ENCODE data around the gene KRT28. TPM values are rescaled to one million over a fixed set of nuclear protein-coding genes. Genes with fewer than 3 reads are reported as not detected.
A peak's percentile ranks its signal among the peaks of the same experiment; 100 is the strongest.
"Not testable (repeated sequence)": the region's sequence is repeated elsewhere in the genome, so short reads cannot be mapped to it uniquely, and the experiment has no call there.

Gene KRT28
- total RNA-seq, 8 experiments from 2014 or later = 0.08 TPM; not detected in 7

GRCh38 chr17:40815381-40815780, 15.6 kb upstream of the KRT28 start:
- in situ Hi-C loops (cut with MboI; ENCODE audit: low pct_unique_long_range_greater_than_20kb in 2 of 9, low sequenced_read_pairs in 9 of 9, unreplicated experiment in 9 of 9) = loop anchor here in 4 of 9 experiments (10.0 to 25.0 kb wide), 2 partner anchors 847 to 849 kb away; no protein-coding TSS in a partner anchor
- 100% methylated on average over 1 of the region's 1 CpG; no CpG with 5 or more reads in 3 of the 10 experiments for WGBS, 10 experiments

DNA sequence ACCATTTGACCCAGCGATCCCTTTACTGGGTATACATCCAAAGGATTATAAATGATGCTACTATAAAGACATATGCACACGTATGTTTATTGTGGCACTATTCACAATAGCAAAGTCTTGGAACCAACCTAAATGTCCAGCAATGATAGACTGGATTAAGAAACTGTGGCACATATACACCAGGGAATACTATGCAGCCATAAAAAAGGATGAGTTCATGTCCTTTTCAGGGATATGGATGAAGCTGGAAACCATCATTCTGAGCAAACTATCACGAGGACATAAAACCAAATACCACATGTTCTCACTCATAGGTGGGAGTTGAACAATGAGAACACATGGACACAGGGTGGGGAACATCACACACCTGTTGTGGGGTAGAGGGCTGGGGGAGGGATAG, 14.9 kb upstream of the KRT28 start:
- not testable (repeated sequence) for H3K4me3 ChIP-seq; H3K27ac ChIP-seq; H3K4me1 ChIP-seq (replicated peaks in 1 of 2); ATAC-seq (replicated peaks in 6 of 8)
- in situ Hi-C loops (cut with MboI; ENCODE audit: low pct_unique_long_range_greater_than_20kb in 2 of 9, low sequenced_read_pairs in 9 of 9, unreplicated experiment in 9 of 9) = loop anchor here in 4 of 9 experiments (10.0 to 25.0 kb wide), 2 partner anchors 848 to 850 kb away; no protein-coding TSS in a partner anchor
- WGBS, 10 experiments = 37 to 100% (median 72%) methylated on average over 1 to 2 of the region's 3 CpGs; no CpG with 5 or more reads in 1 of the 10 experiments

More at GRCh38 chr17:40815381-40815780, 15.6 kb upstream of the KRT28 start:
- Histone ChIP-seq H3K27ac (no peak overlapping the region), H3K4me1 (replicated peaks in 1 of 2) (peaks cover 6 to 16% of the 10 kb centered on the region in 2 donors), H3K4me3 (no peak overlapping the region)
- no peak for ATAC-seq (replicated peaks in 6 of 8)

DNA sequence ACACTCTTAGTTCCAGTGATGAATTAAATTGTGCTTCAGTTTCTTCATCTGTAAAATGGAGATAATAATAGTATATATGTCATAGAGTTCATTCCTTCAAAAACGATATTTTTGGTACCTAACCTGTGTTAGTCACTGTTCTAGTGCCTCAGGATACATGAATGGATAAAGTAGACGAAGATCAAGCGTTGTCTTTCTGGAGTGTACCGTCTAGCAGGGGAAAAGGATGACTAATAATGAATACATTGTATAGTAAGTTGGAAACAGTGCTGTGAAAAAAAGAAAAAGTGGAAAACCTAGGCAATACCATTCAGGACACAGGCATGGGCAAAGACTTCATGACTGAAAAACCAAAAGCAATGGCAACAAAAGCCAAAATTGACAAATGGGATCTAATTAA, 14.0 kb upstream of the KRT28 start:
- 50 to 90% (median 68%) methylated on average over 1 to 4 of the region's 4 CpGs; no CpG with 5 or more reads in 1 of the 10 experiments for WGBS, 10 experiments
- ATAC-seq (replicated peaks in 6 of 8) = no peak

GRCh38 chr17:40812639-40813038, 12.9 kb upstream of the KRT28 start:
- no peak overlapping the region for H3K27ac ChIP-seq
- in situ Hi-C loops (cut with MboI; ENCODE audit: low pct_unique_long_range_greater_than_20kb in 2 of 9, low sequenced_read_pairs in 9 of 9, unreplicated experiment in 9 of 9) = loop anchor here in 4 of 9 experiments (10.0 to 25.0 kb wide), 2 partner anchors 850 to 852 kb away; no protein-coding TSS in a partner anchor
- no peak for ATAC-seq (replicated peaks in 6 of 8)
- 54 to 90% (median 81%) methylated on average over 1 to 3 of the region's 3 CpGs for WGBS, 10 experiments
- peaks cover 0 to under 1% of the 10 kb centered on the region in 2 donors for H3K4me1 ChIP-seq (replicated peaks in 1 of 2)
- no peak overlapping the region for H3K4me3 ChIP-seq

More for the DNA sequence above, 14.0 kb upstream of the KRT28 start:
- no peak overlapping the region for H3K27ac ChIP-seq
- in situ Hi-C loops (cut with MboI; ENCODE audit: low pct_unique_long_range_greater_than_20kb in 2 of 9, low sequenced_read_pairs in 9 of 9, unreplicated experiment in 9 of 9) = loop anchor here in 4 of 9 experiments (10.0 to 25.0 kb wide), 2 partner anchors 848 to 851 kb away; no protein-coding TSS in a partner anchor
- H3K4me3 ChIP-seq = no peak overlapping the region
- peaks cover 0 to 6% of the 10 kb centered on the region in 2 donors for H3K4me1 ChIP-seq (replicated peaks in 1 of 2)

- WGBS, 10 experiments = 0 to 97% (median 62%) methylated on average over 1 to 6 of the region's 6 CpGs
These were observed 10.7 kb upstream of the KRT28 start for GRCh38 chr17:40810494-40810893.

DNA sequence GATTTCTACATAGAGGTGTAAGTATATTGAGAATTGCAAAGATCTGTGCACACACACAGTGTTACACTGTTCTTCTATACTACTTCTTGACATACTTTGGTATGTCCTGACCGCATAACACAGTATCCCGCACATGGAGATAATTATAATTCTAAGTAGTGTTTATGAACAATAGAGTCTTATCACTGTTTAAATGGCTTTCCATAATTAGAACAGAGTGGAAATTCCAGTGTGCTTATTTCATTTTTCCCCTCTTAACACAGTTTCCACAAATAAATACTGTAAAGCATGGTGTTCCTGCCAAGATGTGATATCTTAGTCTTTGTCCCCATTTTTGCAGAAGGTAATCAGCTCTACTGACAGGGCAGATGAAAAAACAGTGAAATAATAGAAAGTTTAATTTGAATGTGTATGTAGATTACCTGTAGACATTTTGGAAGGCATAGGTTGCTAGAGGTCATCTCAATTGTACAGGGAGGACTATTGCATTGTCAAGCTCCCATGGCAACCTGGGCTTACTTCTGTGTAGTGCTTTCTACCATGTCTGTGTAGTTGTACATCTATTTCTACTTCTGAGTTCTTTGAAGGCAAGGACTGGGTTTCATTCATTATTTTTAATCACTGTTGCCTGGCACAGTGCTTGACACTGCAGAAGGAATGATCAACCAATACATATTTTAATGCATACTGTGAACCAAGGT, 10.1 kb upstream of the KRT28 start:
- ATAC-seq (replicated peaks in 6 of 8) = no peak
- no peaks in the 10 kb centered on the region for H3K4me1 ChIP-seq (replicated peaks in 1 of 2)
- H3K4me3 ChIP-seq = no peak overlapping the region
- 33 to 100% (median 79%) methylated on average over 1 to 2 of the region's 2 CpGs; no CpG with 5 or more reads in 3 of the 10 experiments for WGBS, 10 experiments
- in situ Hi-C loops (cut with MboI; ENCODE audit: low pct_unique_long_range_greater_than_20kb in 2 of 9, low sequenced_read_pairs in 9 of 9, unreplicated experiment in 9 of 9) = loop anchor here in 5 of 9 experiments (10.0 to 25.0 kb wide), 2 partner anchors 852 to 855 kb away; no protein-coding TSS in a partner anchor
- no peak overlapping the region for H3K27ac ChIP-seq

More at GRCh38 chr17:40810494-40810893, 10.7 kb upstream of the KRT28 start:
- in situ Hi-C loops (cut with MboI; ENCODE audit: low pct_unique_long_range_greater_than_20kb in 2 of 9, low sequenced_read_pairs in 9 of 9, unreplicated experiment in 9 of 9) = loop anchor here in 4 of 9 experiments (10.0 to 25.0 kb wide), 2 partner anchors 852 to 854 kb away; no protein-coding TSS in a partner anchor
- no peak overlapping the region for H3K4me3 ChIP-seq
- H3K27ac ChIP-seq = no peak overlapping the region
- no peak for ATAC-seq (replicated peaks in 6 of 8)
- H3K4me1 ChIP-seq (replicated peaks in 1 of 2) = no peaks in the 10 kb centered on the region

- no peak for ATAC-seq (replicated peaks in 6 of 8)
- Histone ChIP-seq H3K4me1 (replicated peaks in 1 of 2) (no peaks in the 10 kb centered on the region), H3K27ac (no peak overlapping the region), H3K4me3 (no peak overlapping the region)
- whole genome bisulfite sequencing, 10 experiments = 11 to 87% (median 50%) methylated on average over 1 to 3 of the region's 3 CpGs; no CpG with 5 or more reads in 2 of the 10 experiments
- in situ Hi-C loops (cut with MboI; ENCODE audit: low pct_unique_long_range_greater_than_20kb in 2 of 9, low sequenced_read_pairs in 9 of 9, unreplicated experiment in 9 of 9) = loop anchor here in 4 of 9 experiments (10.0 to 25.0 kb wide), 2 partner anchors 856 to 859 kb away; no protein-coding TSS in a partner anchor
These were observed 6.4 kb upstream of the KRT28 start for GRCh38 chr17:40806131-40806530.

- no peaks in the 10 kb centered on the region for H3K4me1 ChIP-seq (replicated peaks in 1 of 2)
- H3K27ac ChIP-seq = no peak overlapping the region
- in situ Hi-C loops (cut with MboI; ENCODE audit: low pct_unique_long_range_greater_than_20kb in 2 of 9, low sequenced_read_pairs in 9 of 9, unreplicated experiment in 9 of 9) = loop anchor here in 4 of 9 experiments (10.0 to 25.0 kb wide), 2 partner anchors 859 to 861 kb away; no protein-coding TSS in a partner anchor
- 0 to 26% (median 16%) methylated on average over 2 to 13 of the region's 13 CpGs; no CpG with 5 or more reads in 1 of the 10 experiments for WGBS, 10 experiments
- no peak overlapping the region for H3K4me3 ChIP-seq
- ATAC-seq (replicated peaks in 6 of 8) = peak; percentile 87 to 97 (median 94)
These were observed 3.9 kb upstream of the KRT28 start for GRCh38 chr17:40803617-40804082.

GRCh38 chr17:40801157-40801556, 1.4 kb upstream of the KRT28 start:
- WGBS, 10 experiments = 25 to 79% (median 56%) methylated on average over 1 to 2 of the region's 2 CpGs
- no peak for ATAC-seq (replicated peaks in 6 of 8)
- no peak overlapping the region for H3K4me3 ChIP-seq
- no peaks in the 10 kb centered on the region for H3K4me1 ChIP-seq (replicated peaks in 1 of 2)
- in situ Hi-C loops (cut with MboI; ENCODE audit: low pct_unique_long_range_greater_than_20kb in 2 of 9, low sequenced_read_pairs in 9 of 9, unreplicated experiment in 9 of 9) = loop anchor here in 4 of 9 experiments (10.0 to 25.0 kb wide), 2 partner anchors 861 to 864 kb away; no protein-coding TSS in a partner anchor
- no peak overlapping the region for H3K27ac ChIP-seq

GRCh38 chr17:40800381-40800780, 622 bp upstream of the KRT28 start:
- no peak for ATAC-seq (replicated peaks in 6 of 8)
- H3K4me1 ChIP-seq (replicated peaks in 1 of 2) = no peaks in the 10 kb centered on the region
- no peak overlapping the region for H3K27ac ChIP-seq
- no peak overlapping the region for H3K4me3 ChIP-seq
- WGBS, 10 experiments = 0 to 83% (median 44%) methylated on average over 1 of the region's 1 CpG; no CpG with 5 or more reads in 3 of the 10 experiments
- in situ Hi-C loops (cut with MboI; ENCODE audit: low pct_unique_long_range_greater_than_20kb in 2 of 9, low sequenced_read_pairs in 9 of 9, unreplicated experiment in 9 of 9) = loop anchor here in 4 of 9 experiments (10.0 to 25.0 kb wide), 2 partner anchors 862 to 864 kb away; no protein-coding TSS in a partner anchor

DNA sequence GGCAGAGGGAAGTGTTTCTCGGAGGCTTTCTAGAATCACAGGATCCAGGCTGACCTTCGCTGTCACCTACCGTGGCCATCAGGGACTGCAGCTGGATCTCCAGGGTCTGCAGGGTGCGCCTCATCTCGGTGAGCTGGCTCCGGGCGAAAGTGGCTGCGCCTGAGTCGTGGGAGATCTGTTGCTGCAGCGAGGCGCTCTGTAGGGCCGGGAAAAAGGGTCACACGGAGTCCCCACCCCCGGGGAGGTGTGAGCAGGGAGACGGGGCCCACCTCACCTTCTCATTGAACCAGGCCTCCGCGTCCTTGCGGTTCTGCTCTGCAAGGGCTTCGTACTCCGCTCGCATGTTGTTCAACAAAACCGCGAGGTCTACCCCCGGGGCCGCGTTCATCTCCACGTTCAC, 2.9 kb downstream of the KRT28 start:
- Histone ChIP-seq H3K27ac (no peak overlapping the region), H3K4me3 (no peak overlapping the region), H3K4me1 (replicated peaks in 1 of 2) (no peaks in the 10 kb centered on the region)
- WGBS, 10 experiments = 71 to 100% (median 93%) methylated on average over 1 to 18 of the region's 27 CpGs; no CpG with 5 or more reads in 1 of the 10 experiments
- ATAC-seq (replicated peaks in 6 of 8) = no peak
- in situ Hi-C loops (cut with MboI; ENCODE audit: low pct_unique_long_range_greater_than_20kb in 2 of 9, low sequenced_read_pairs in 9 of 9, unreplicated experiment in 9 of 9) = loop anchor here in 3 of 9 experiments (10.0 to 25.0 kb wide), 2 partner anchors 182 to 185 kb away; no protein-coding TSS in a partner anchor

DNA sequence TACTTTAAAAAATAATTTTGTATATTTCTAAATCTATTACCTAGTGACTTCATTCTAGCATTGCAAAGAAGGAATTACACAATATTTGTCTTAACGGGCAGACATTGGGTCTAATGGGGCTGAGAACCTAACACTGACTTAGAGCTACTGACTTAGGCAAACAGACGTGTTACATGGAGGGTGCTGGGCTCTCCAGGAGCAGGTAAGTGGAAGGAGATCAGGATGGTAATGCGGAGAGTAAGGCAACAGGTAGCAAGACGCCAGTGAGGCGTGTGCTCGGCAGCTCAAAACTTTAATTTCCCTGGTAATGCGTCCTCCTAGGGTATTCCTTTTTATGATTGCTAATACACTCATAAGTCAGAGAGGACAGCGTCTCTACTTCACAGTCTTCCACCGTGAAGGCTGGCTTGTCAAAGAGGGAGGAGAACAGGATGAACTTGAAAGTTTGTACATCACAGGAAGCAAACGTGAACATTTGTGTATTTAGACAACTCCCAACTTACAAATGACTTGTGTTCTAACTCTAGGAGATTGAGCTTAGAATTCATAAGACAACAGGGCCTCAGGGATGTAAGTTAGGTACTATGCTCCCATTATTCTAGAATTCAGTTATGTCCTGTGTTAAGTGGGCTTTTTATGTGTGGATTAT, 4.6 kb downstream of the KRT28 start:
- in situ Hi-C loops (cut with MboI; ENCODE audit: low pct_unique_long_range_greater_than_20kb in 2 of 9, low sequenced_read_pairs in 9 of 9, unreplicated experiment in 9 of 9) = loop anchor here in 3 of 9 experiments (10.0 to 25.0 kb wide), 2 partner anchors 180 to 183 kb away; no protein-coding TSS in a partner anchor
- Histone ChIP-seq H3K4me3 (no peak overlapping the region), H3K4me1 (replicated peaks in 1 of 2) (no peaks in the 10 kb centered on the region), H3K27ac (no peak overlapping the region)
- peak in 1 of 8 experiments; percentile 47 for ATAC-seq (replicated peaks in 6 of 8)
- 12 to 93% (median 73%) methylated on average over 1 to 10 of the region's 10 CpGs; no CpG with 5 or more reads in 1 of the 10 experiments for WGBS, 10 experiments

Measured in motor neuron (in vitro differentiated cells).